HCT116 (cell line): ENCODE measurements around the gene GPR3. TPM values are rescaled to one million over a fixed set of nuclear protein-coding genes. Genes with fewer than 3 reads are reported as not detected.

Source experiments
- ATAC-seq: fragments of 200-7000 bp; cut with Tn5 transposase; 2 replicates; pipeline ENCODE4 v1.9.1; 2020; ENCODE audit warnings: mild to moderate bottlenecking, moderate library complexity
- BruUV-seq: library from RNA; stranded (reverse); fragments of 400-500 nt; replicated peaks from 2 replicates; lab custom pipeline; 2021; lab: Mats Ljungman, UMichigan
- CTCF ChIA-PET: fragments of 300-600 bp; sonication (Branson Sonifier 250); formaldehyde crosslinking; loops from one replicate; lab custom pipeline; 2021; ENCODE audit warnings: antibody characterized with exemption; lab: Charles Lee
- POLR2A ChIA-PET: fragments of 300-600, 350-600 bp; sonication (Branson Sonifier 250); formaldehyde crosslinking; loops from one replicate; lab custom pipeline; 2021; ENCODE audit warnings: antibody characterized with exemption; lab: Charles Lee
- RAD21 ChIA-PET, 2 experiments: fragments of 300-600 bp; sonication (Branson Sonifier 250); formaldehyde crosslinking; loops; one replicate each; lab custom pipeline; 2023; ENCODE audit warnings: low total read pairs in 2 of 2; ENCODE audit not compliant: uncharacterized antibody in 2 of 2, unreplicated experiment in 2 of 2, low non-redundant PET in 1 of 2; lab: Charles Lee
- DNase-seq: peaks from one replicate; pipeline ENCODE4 v3.0.0-alpha.2; 2010; ENCODE audit warnings: low read depth, low spot score
- H2AFZ ChIP-seq: fragments of 200-600 bp; shearing (Covaris generic), sonication (generic); 2 replicates; pipeline ENCODE4 v1.6.1; 2017; ENCODE audit warnings: low read depth, mixed run types, mixed read lengths, antibody characterized with exemption, low read length; ENCODE audit not compliant: poor library complexity, severe bottlenecking
- H3K27ac ChIP-seq: 2 replicates; pipeline ENCODE4 v1.5.1; 2012; ENCODE audit warnings: low read depth, low read length
- H3K27me3 ChIP-seq: fragments of 200-600 bp; sonication (generic); 2 replicates; pipeline ENCODE4 v1.6.1; 2016; ENCODE audit warnings: mixed run types, low read length, mixed read lengths; ENCODE audit not compliant: insufficient read depth
- H3K36me3 ChIP-seq, 2 experiments: fragments of 200-500 bp in 1 of 2; fragments of 200-600 bp in 1 of 2; sonication (Bioruptor generic) in 1 of 2; sonication (generic) in 1 of 2; 2 replicates each; pipeline versions ENCODE4 v1.5.1 to v1.6.1; 2014 to 2016; ENCODE audit warnings: low read length in 2 of 2, inconsistent platforms in 1 of 2, mixed read lengths in 1 of 2, mixed run types in 1 of 2; ENCODE audit not compliant: insufficient read depth in 2 of 2, control insufficient read depth in 1 of 2
- H3K4me1 ChIP-seq, 2 experiments: fragments of 200-600 bp in 1 of 2; sonication (generic) in 1 of 2; 2 replicates each; pipeline versions ENCODE4 v1.5.1 to v1.6.1; 2012 to 2017; ENCODE audit warnings: low read length in 2 of 2, inconsistent platforms in 1 of 2, mild to moderate bottlenecking in 1 of 2, mixed read lengths in 1 of 2, mixed run types in 1 of 2, moderate library complexity in 1 of 2; ENCODE audit not compliant: insufficient read depth in 2 of 2, control insufficient read depth in 1 of 2
- H3K4me2 ChIP-seq: fragments of 200-600 bp; sonication (generic); 2 replicates; pipeline ENCODE4 v1.6.1; 2017; ENCODE audit warnings: mixed run types, low read length, mixed read lengths
- H3K4me3 ChIP-seq, 2 experiments: fragments of 200-600 bp in 1 of 2; sonication (generic) in 1 of 2; replicated peaks in 1 of 2; 2 replicates each; pipeline ENCODE4 v1.5.1; 2011 to 2016; ENCODE audit warnings: low read length in 2 of 2, control low read depth in 1 of 2, low read depth in 1 of 2, mild to moderate bottlenecking in 1 of 2, mixed read lengths in 1 of 2, mixed run types in 1 of 2
- H3K79me2 ChIP-seq: fragments of 200-600 bp; sonication (generic); 2 replicates; pipeline ENCODE4 v1.6.1; 2017; ENCODE audit warnings: mild to moderate bottlenecking, mixed run types, low read length, moderate library complexity, mixed read lengths; ENCODE audit not compliant: insufficient read depth
- H3K9ac ChIP-seq: fragments of 200-600 bp; sonication (generic); 2 replicates; pipeline ENCODE4 v1.6.1; 2016; ENCODE audit warnings: low read length, mixed read lengths
- H3K9me2 ChIP-seq: fragments of 200-600 bp; sonication (generic), shearing (Covaris generic); 2 replicates; pipeline ENCODE4 v1.6.1; 2017; ENCODE audit warnings: mixed run types, mild to moderate bottlenecking, moderate library complexity; ENCODE audit not compliant: insufficient read depth
- H3K9me3 ChIP-seq, 2 experiments: fragments of 200-500 bp in 1 of 2; fragments of 200-600 bp in 1 of 2; sonication (Bioruptor generic) in 1 of 2; sonication (generic) in 1 of 2; 2 replicates each; pipeline ENCODE4 v1.6.1; 2014 to 2017; ENCODE audit warnings: low read length in 2 of 2, mixed read lengths in 2 of 2, inconsistent platforms in 1 of 2, low read depth in 1 of 2, mild to moderate bottlenecking in 1 of 2, mixed run types in 1 of 2, moderate library complexity in 1 of 2; ENCODE audit not compliant: control insufficient read depth in 1 of 2, insufficient read depth in 1 of 2
- H4K20me1 ChIP-seq: fragments of 200-600 bp; sonication (generic), shearing (Covaris generic); 2 replicates; pipeline ENCODE4 v1.6.1; 2017; ENCODE audit warnings: mixed run types, mild to moderate bottlenecking, moderate library complexity; ENCODE audit not compliant: insufficient read depth
- CBX3 ChIP-seq: IDR thresholded peaks from 2 replicates; pipeline ENCODE4 v1.6.1; 2012; ENCODE audit warnings: low read depth
- CEBPB ChIP-seq: IDR thresholded peaks from 2 replicates; pipeline ENCODE4 v1.6.1; 2012; ENCODE audit warnings: low read depth
- EGR1 ChIP-seq: IDR thresholded peaks from 2 replicates; pipeline ENCODE4 v1.6.1; 2012; ENCODE audit warnings: low read depth
- ELF1 ChIP-seq: IDR thresholded peaks from 2 replicates; pipeline ENCODE4 v1.6.1; 2012; ENCODE audit warnings: low read depth, borderline replicate concordance
- EZH2 ChIP-seq: fragments of 200-600 bp; sonication (generic); IDR thresholded peaks from 2 replicates; pipeline ENCODE4 v1.6.1; 2017; ENCODE audit warnings: antibody characterized with exemption, mixed run types
- FOSL1 ChIP-seq: IDR thresholded peaks from 2 replicates; pipeline ENCODE4 v1.6.1; 2012; ENCODE audit warnings: low read depth
- JUND ChIP-seq: IDR thresholded peaks from 2 replicates; pipeline ENCODE4 v1.6.1; 2012
- MAX ChIP-seq: IDR thresholded peaks from 2 replicates; pipeline ENCODE4 v1.6.1; 2012
- POLR2A ChIP-seq: IDR thresholded peaks from 2 replicates; pipeline ENCODE4 v1.7.0; 2011; ENCODE audit warnings: borderline replicate concordance; ENCODE audit not compliant: insufficient read depth, insufficient read length; ENCODE audit errors: extremely low read depth
- POLR2AphosphoS5 ChIP-seq: IDR thresholded peaks from 2 replicates; pipeline ENCODE4 v1.6.1; 2011; ENCODE audit warnings: mild to moderate bottlenecking, low read depth, low read length, moderate library complexity
- RAD21 ChIP-seq: IDR thresholded peaks from 2 replicates; pipeline ENCODE4 v1.6.1; 2012; ENCODE audit warnings: low read depth, mild to moderate bottlenecking
- REST ChIP-seq: IDR thresholded peaks from 2 replicates; pipeline ENCODE4 v1.6.1; 2012; ENCODE audit warnings: low read depth
- SIN3A ChIP-seq: IDR thresholded peaks from 2 replicates; pipeline ENCODE4 v1.6.1; 2012; ENCODE audit warnings: low read depth
- SP1 ChIP-seq: IDR thresholded peaks from 2 replicates; pipeline ENCODE4 v1.6.1; 2012; ENCODE audit warnings: low read depth
- ZBTB33 ChIP-seq: IDR thresholded peaks from 2 replicates; pipeline ENCODE4 v1.6.1; 2011; ENCODE audit warnings: mild to moderate bottlenecking, low read length, moderate library complexity; ENCODE audit not compliant: insufficient replicate concordance; ENCODE audit errors: extremely low read depth
- ZFX ChIP-seq: fragments of 450-650 bp; IDR thresholded peaks from 2 replicates; pipeline ENCODE4 v1.6.1; 2017
- ZNF274 ChIP-seq: fragments of 200-500 bp; sonication (Bioruptor generic); IDR thresholded peaks from 2 replicates; pipeline ENCODE4 v1.6.1; 2014; ENCODE audit warnings: mild to moderate bottlenecking, low read depth, low read length, inconsistent platforms
- intact Hi-C: fragments of 100-400 bp; cut with micrococcal nuclease; formaldehyde crosslinking; loops from 2 replicates; pipeline ENCODE4 v1.10.0; 2022
- total RNA-seq: library from RNA; stranded (reverse); gene quantifications from one replicate; pipeline ENCODE4 v1.2.1, GENCODE V29; 2021; ENCODE audit not compliant: unreplicated experiment

GPR3 gene
- total RNA-seq, 1 experiment from 2014 or later: 2.8 TPM

- no peaks in the 10 kb centered on the region for H4K20me1 ChIP-seq
- H3K4me3 ChIP-seq: no peak overlapping the region
- no peaks in the 10 kb centered on the region for H3K79me2 ChIP-seq
- no TSS peak for BruUV-seq
- intact Hi-C loops: no loop called here
- RAD21 ChIA-PET: no interaction called here
- H3K27ac ChIP-seq: no peak overlapping the region
- ATAC-seq (no peak), DNase-seq (no peak)
- peak overlapping the region; percentile 21; the same call in 1 of the 2 replicates for H3K4me2 ChIP-seq
- no peak overlapping the region for H2AFZ ChIP-seq
- H3K27me3 ChIP-seq: no peaks in the 10 kb centered on the region
- CTCF ChIA-PET: interaction anchor here (0.9 to 1.8 kb wide), 3 partner anchors 10 to 16 kb away, joined by 4 to 6 read pairs (median 4); no protein-coding TSS in a partner anchor
- TF ChIP-seq RAD21 (no peak), SIN3A (no peak), JUND (no peak), MAX (no peak), CEBPB (no peak), CBX3 (no peak), POLR2AphosphoS5 (no peak), ZFX (no peak), FOSL1 (no peak), REST (no peak), ELF1 (no peak), SP1 (no peak), ZNF274 (no peak), ZBTB33 (no peak), EGR1 (no peak), POLR2A (no peak), EZH2 (no peak)
- no peaks in the 10 kb centered on the region for H3K9me3 ChIP-seq
- POLR2A ChIA-PET: interaction anchor here (1.5 to 3.9 kb wide), 3 partner anchors 10 to 15 kb away, joined by 6 to 26 read pairs (median 8); partner anchors contain the start of gene MAP3K6
- H3K9me2 ChIP-seq: no peaks in the 10 kb centered on the region
- H3K9ac ChIP-seq: no peak overlapping the region
- H3K36me3 ChIP-seq: no peaks in the 10 kb centered on the region
- H3K4me1 ChIP-seq: peaks cover 11 to 55% of the 10 kb centered on the region in 2 experiments
Measured at GRCh38 chr1:27380766-27381733, 11.4 kb upstream of the GPR3 start.
